ENCODE measurements around the gene TMEM178B. TPM values are rescaled to one million over a fixed set of nuclear protein-coding genes. Genes with fewer than 3 reads are reported as not detected.

Gene TMEM178B
- total RNA-seq, 1 experiment from 2014 or later: not detected

DNA sequence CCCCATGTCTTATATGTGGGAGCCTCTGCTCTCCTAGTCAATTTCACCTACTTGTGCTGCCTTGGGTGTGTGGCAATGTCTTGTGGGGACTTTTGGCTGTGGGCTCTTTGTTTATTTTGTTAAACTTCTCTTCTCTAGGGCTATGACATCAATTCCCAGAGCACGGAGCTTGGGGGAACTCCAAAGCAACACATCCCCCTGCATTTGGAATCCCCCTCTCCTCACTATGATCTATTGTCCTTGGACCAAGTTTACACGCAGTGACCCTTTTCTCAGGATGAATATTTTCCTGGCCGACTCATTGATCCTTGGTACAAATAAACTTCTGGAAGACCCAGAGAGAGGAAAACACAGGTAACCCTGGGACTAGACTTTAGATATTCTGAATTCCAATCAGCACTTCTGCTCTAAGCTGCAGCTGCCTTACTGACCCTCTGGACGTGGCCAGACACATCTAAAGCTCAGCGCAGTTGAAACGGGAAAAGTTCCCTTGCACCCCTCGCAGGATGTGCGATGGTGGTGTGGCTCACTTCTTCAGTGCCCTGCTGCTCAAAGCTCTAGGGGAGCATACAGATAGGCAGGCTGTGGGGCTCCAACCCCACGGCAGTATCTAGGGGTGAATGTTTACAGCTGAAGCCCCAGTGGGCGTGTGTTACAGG is 110.8 kb downstream of the TMEM178B start:
- no peak overlapping the region for H3K4me2 ChIP-seq
- no peak overlapping the region for H3K27ac ChIP-seq
- H3K9me3 ChIP-seq (ENCODE audit: insufficient read depth, low read depth): no peaks in the 10 kb centered on the region
- intact Hi-C loops (cut with micrococcal nuclease; ENCODE audit: unreplicated experiment): no loop called here
- no peaks in the 10 kb centered on the region; the same call in 1 of the 2 replicates for H4K20me1 ChIP-seq (ENCODE audit: insufficient read depth)
- ChIA-PET CTCF (no interaction called here), POLR2A (ENCODE audit: unreplicated experiment) (no interaction called here)
- H3K4me3 ChIP-seq: no peak overlapping the region
- H3K4me1 ChIP-seq (replicated peaks; ENCODE audit: insufficient read depth): no peaks in the 10 kb centered on the region
- peaks cover 65% of the 10 kb centered on the region for H3K27me3 ChIP-seq (ENCODE audit: insufficient read depth, low read depth)
- no TSS peak for BruUV-seq (replicated peaks)
- TF ChIP-seq, protein P1, sequence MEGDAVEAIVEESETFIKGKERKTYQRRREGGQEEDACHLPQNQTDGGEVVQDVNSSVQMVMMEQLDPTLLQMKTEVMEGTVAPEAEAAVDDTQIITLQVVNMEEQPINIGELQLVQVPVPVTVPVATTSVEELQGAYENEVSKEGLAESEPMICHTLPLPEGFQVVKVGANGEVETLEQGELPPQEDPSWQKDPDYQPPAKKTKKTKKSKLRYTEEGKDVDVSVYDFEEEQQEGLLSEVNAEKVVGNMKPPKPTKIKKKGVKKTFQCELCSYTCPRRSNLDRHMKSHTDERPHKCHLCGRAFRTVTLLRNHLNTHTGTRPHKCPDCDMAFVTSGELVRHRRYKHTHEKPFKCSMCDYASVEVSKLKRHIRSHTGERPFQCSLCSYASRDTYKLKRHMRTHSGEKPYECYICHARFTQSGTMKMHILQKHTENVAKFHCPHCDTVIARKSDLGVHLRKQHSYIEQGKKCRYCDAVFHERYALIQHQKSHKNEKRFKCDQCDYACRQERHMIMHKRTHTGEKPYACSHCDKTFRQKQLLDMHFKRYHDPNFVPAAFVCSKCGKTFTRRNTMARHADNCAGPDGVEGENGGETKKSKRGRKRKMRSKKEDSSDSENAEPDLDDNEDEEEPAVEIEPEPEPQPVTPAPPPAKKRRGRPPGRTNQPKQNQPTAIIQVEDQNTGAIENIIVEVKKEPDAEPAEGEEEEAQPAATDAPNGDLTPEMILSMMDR (conservative IDR thresholded peaks at IDR 0.05): no peak
- no peak for TF ChIP-seq EZH2 (IDR thresholded peaks at IDR 0.05; ENCODE audit: low read depth)
- no peak for DNase-seq
- H3F3A ChIP-seq (ENCODE audit: insufficient read depth, low read depth): no peaks in the 10 kb centered on the region
- no peaks in the 10 kb centered on the region for H3K79me2 ChIP-seq (ENCODE audit: low read depth)
- H3K36me3 ChIP-seq (ENCODE audit: low read depth): no peaks in the 10 kb centered on the region
- no peak overlapping the region for H2AFZ ChIP-seq
- no peaks in the 10 kb centered on the region for H3K9me2 ChIP-seq (ENCODE audit: insufficient read depth)

DNA sequence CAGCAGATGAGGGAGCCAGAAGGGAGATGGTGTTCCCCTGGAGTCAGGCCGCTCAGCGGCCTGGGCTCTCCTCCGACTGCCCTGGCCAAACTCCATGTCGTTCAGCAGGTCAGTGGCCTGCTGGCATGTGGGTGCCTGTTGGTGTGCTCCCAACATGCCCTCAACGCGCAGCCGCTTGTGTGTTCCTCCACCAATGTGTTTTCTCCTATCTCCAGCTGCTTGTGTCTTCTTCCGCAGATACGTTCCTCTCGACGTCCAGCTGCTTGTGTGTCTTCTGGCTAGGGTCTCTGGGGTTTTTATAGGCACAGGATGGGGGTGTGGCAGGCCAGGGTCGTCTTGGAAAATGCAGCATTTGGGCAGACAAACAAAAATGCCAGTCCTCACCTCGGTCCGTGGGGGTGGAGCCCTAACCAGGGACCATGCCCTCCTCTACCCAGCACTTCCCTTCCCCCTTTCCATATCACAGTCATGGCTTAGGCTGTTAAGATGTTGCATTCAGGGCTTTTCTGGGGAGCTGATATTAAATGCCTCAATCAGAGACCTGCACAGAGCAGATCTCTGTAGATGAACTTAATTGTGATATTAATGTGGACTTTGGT is 111.6 kb downstream of the TMEM178B start:
- Histone ChIP-seq H2AFZ (no peak overlapping the region), H3K27me3 (ENCODE audit: insufficient read depth, low read depth) (peaks cover 59% of the 10 kb centered on the region), H3K36me3 (ENCODE audit: low read depth) (no peaks in the 10 kb centered on the region), H3K9me3 (ENCODE audit: insufficient read depth, low read depth) (no peaks in the 10 kb centered on the region), H3K9me2 (ENCODE audit: insufficient read depth) (0 out of 2 replicates have a peak, but pooled peaks cover 3% of the 10 kb centered on the region), H3K4me2 (no peak overlapping the region), H3K4me3 (no peak overlapping the region), H3K27ac (no peak overlapping the region), H3K79me2 (ENCODE audit: low read depth) (no peaks in the 10 kb centered on the region), H3F3A (ENCODE audit: insufficient read depth, low read depth) (no peaks in the 10 kb centered on the region), H4K20me1 (ENCODE audit: insufficient read depth) (no peaks in the 10 kb centered on the region; the same call in 1 of the 2 replicates), H3K4me1 (replicated peaks; ENCODE audit: insufficient read depth) (no peaks in the 10 kb centered on the region)
- ChIA-PET POLR2A (ENCODE audit: unreplicated experiment) (no interaction called here), CTCF (no interaction called here)
- intact Hi-C loops (cut with micrococcal nuclease; ENCODE audit: unreplicated experiment): no loop called here
- TF ChIP-seq, protein P1 (conservative IDR thresholded peaks at IDR 0.05): no peak
- BruUV-seq (replicated peaks): no TSS peak
- no peak for DNase-seq

DNA sequence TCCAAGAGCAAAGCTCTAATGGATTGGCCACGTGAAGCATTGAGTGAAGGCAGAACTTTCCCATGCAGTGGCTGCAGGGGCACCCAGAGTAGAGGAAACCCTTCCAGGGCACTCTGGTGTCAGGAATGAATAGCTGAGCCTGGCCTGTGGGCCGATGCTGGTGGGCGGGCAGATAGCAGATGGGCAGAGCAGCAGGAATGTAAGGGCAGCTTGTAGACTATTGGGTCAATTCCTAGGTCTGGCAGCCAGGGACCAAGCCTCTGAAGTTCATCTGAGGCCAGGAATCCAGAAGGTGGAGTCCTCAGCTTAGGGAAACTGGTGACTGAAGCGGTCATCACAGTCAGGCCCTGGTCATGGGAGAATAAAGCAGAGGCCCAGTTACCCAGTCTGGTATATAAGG is 115.4 kb downstream of the TMEM178B start:
- peaks cover 23% of the 10 kb centered on the region for H3K27me3 ChIP-seq (ENCODE audit: insufficient read depth, low read depth)
- no peak for DNase-seq
- H3K4me2 ChIP-seq: no peak overlapping the region
- no peaks in the 10 kb centered on the region for H3K9me3 ChIP-seq (ENCODE audit: insufficient read depth, low read depth)
- no peak overlapping the region for H2AFZ ChIP-seq
- H3F3A ChIP-seq (ENCODE audit: insufficient read depth, low read depth): no peaks in the 10 kb centered on the region
- H3K36me3 ChIP-seq (ENCODE audit: low read depth): no peaks in the 10 kb centered on the region
- BruUV-seq (replicated peaks): no TSS peak
- no peak for TF ChIP-seq EZH2 (IDR thresholded peaks at IDR 0.05; ENCODE audit: low read depth)
- TF ChIP-seq, protein P1 (conservative IDR thresholded peaks at IDR 0.05): no peak
- 0 out of 2 replicates have a peak, but pooled peaks cover 3% of the 10 kb centered on the region for H3K9me2 ChIP-seq (ENCODE audit: insufficient read depth)
- CTCF ChIA-PET: no interaction called here
- H3K4me3 ChIP-seq: no peak overlapping the region
- H3K79me2 ChIP-seq (ENCODE audit: low read depth): no peaks in the 10 kb centered on the region
- H4K20me1 ChIP-seq (ENCODE audit: insufficient read depth): no peaks in the 10 kb centered on the region
- POLR2A ChIA-PET (ENCODE audit: unreplicated experiment): no interaction called here
- intact Hi-C loops (cut with micrococcal nuclease; ENCODE audit: unreplicated experiment): no loop called here
- H3K27ac ChIP-seq: no peak overlapping the region
- no peaks in the 10 kb centered on the region for H3K4me1 ChIP-seq (replicated peaks; ENCODE audit: insufficient read depth)

Measured in PC-9 (cell line).